ENCODE results near the gene KLF14.

DNA sequence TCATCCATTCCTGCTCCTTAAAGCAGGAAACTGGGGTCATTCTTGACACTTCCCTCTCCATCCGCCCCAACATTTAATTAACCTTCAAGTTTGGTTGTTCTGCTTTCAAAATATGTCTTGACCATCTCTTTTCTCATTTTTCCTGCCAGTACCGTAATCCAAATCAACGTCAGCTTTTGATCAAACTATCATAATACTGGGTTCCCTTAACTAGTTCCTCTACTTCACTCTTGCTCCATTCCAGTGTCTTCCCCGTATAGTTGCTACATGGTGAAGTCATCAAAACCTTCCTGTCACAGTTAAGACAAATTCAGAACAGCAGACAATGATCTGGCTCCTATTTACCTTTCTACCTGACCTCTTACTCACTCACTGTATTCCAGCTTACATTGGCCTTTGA is 6.6 kb upstream of the KLF14 start:
- TF ChIP-seq, protein P1, sequence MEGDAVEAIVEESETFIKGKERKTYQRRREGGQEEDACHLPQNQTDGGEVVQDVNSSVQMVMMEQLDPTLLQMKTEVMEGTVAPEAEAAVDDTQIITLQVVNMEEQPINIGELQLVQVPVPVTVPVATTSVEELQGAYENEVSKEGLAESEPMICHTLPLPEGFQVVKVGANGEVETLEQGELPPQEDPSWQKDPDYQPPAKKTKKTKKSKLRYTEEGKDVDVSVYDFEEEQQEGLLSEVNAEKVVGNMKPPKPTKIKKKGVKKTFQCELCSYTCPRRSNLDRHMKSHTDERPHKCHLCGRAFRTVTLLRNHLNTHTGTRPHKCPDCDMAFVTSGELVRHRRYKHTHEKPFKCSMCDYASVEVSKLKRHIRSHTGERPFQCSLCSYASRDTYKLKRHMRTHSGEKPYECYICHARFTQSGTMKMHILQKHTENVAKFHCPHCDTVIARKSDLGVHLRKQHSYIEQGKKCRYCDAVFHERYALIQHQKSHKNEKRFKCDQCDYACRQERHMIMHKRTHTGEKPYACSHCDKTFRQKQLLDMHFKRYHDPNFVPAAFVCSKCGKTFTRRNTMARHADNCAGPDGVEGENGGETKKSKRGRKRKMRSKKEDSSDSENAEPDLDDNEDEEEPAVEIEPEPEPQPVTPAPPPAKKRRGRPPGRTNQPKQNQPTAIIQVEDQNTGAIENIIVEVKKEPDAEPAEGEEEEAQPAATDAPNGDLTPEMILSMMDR (conservative IDR thresholded peaks at IDR 0.05; ENCODE audit: low read length), result no peak
- TF ChIP-seq EZH2phosphoT487 (IDR thresholded peaks at IDR 0.05; ENCODE audit: borderline replicate concordance, low read depth, low read length), result no peak
